Kidney epithelial cell (primary cell): ENCODE measurements around the gene PLB1. TPM values are rescaled to one million over a fixed set of nuclear protein-coding genes. Genes with fewer than 3 reads are reported as not detected.

Experiments used
- DNase-seq: peaks from one replicate; pipeline ENCODE4 v3.0.0-alpha.2; 2010; ENCODE audit warnings: low read depth
- H3K27me3 ChIP-seq: 2 replicates; pipeline ENCODE4 v1.6.0; 2011; ENCODE audit warnings: low read length; ENCODE audit not compliant: control insufficient read depth, insufficient read depth
- H3K36me3 ChIP-seq: 2 replicates; pipeline ENCODE4 v1.5.1; 2011; ENCODE audit warnings: low read length; ENCODE audit not compliant: control insufficient read depth, insufficient read depth
- H3K4me3 ChIP-seq: 2 replicates; pipeline ENCODE4 v1.5.1; 2011; ENCODE audit warnings: low read depth, mild to moderate bottlenecking, control low read depth, low read length
- total RNA-seq: library from RNA; depleted of rRNA; stranded (reverse); fragments of >200 nt; gene quantifications from 2 replicates; pipeline ENCODE4 v1.2.3, GENCODE V29; 2015
- TF ChIP-seq, protein P1 (sequence below): IDR thresholded peaks from 2 replicates; pipeline ENCODE4 v1.5.1; 2011; ENCODE audit warnings: mild to moderate bottlenecking, moderate library complexity, low read length, control low read depth, inconsistent platforms; ENCODE audit not compliant: insufficient read depth, poor library complexity, severe bottlenecking

The PLB1 gene
- total RNA-seq, 1 donor from 2014 or later = 0.25 TPM

DNA sequence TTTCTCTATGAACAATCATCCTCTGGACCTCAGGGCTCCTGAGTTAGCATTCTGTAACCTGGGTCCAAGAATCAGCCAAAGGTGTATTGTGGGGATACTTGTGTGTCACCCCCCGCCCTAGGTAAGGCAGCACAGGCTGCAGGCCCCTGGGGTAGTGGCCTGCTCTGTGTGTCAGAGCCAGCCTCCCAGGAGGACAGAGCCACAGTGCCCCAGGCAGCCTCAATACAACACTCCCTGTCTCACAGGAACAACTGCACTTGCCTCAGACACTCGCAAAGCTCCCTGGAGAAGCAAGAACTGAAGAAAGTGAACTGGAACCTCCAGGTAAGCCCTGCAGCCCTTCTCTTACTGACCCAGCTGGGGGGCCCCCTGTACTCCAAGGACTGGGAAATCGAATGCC is 134.5 kb downstream of the PLB1 start:
- no peak for DNase-seq
- Histone ChIP-seq H3K4me3 (no peak overlapping the region), H3K36me3 (no peaks in the 10 kb centered on the region), H3K27me3 (no peaks in the 10 kb centered on the region)
- TF ChIP-seq, protein P1, sequence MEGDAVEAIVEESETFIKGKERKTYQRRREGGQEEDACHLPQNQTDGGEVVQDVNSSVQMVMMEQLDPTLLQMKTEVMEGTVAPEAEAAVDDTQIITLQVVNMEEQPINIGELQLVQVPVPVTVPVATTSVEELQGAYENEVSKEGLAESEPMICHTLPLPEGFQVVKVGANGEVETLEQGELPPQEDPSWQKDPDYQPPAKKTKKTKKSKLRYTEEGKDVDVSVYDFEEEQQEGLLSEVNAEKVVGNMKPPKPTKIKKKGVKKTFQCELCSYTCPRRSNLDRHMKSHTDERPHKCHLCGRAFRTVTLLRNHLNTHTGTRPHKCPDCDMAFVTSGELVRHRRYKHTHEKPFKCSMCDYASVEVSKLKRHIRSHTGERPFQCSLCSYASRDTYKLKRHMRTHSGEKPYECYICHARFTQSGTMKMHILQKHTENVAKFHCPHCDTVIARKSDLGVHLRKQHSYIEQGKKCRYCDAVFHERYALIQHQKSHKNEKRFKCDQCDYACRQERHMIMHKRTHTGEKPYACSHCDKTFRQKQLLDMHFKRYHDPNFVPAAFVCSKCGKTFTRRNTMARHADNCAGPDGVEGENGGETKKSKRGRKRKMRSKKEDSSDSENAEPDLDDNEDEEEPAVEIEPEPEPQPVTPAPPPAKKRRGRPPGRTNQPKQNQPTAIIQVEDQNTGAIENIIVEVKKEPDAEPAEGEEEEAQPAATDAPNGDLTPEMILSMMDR = no peak

DNA sequence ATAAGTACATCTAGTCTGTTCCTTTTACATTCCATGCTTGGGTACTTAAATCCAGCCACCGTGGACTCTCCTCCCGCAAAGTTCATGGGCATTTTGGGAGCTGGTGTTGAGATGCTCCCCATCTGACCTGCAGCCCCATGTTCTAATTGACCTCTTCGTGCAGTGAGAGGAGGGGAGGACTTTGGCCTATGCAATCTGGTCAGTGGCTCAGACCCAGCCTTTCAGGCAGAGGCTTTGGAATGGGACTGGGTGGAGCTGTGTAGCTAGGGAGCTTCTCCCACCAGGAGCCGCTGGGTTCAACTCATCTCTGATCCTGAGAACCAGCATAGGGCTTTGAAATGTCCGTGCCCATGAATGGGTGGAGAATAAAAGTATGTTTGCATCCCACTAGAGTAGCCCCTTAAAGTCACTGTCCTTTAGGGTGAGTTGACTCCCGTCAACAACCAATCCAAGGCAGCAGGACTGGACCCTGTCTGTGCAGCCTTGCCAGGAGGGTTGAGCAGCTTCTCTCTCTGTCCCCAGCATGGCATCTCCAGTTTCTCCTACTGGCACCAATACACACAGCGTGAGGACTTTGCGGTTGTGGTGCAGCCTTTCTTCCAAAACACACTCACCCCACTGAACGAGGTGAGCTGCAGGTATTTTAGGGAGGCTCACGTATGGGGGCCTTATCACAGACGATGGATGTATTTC is 135.8 kb downstream of the PLB1 start:
- H3K36me3 ChIP-seq = no peaks in the 10 kb centered on the region
- TF ChIP-seq, protein P1 = no peak
- H3K27me3 ChIP-seq = no peaks in the 10 kb centered on the region
- DNase-seq = no peak
- no peak overlapping the region for H3K4me3 ChIP-seq

DNA sequence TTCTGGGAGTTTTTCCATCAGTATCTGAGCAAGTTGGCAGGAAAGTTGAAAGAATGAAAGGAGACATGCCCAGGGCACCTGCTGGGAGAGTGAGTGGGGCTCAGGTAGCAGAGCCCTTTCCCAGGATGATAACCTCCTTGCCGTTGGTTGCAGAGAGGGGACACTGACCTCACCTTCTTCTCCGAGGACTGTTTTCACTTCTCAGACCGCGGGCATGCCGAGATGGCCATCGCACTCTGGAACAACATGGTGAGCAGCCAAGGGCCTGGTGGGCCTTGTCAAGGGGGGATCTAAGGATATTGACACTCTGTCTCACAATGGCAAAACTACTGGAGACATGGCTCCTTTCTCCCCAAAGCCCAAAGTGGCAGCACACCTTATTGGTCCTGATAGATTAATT is 136.9 kb downstream of the PLB1 start:
- TF ChIP-seq, protein P1 = no peak
- no peak for DNase-seq
- H3K27me3 ChIP-seq = no peaks in the 10 kb centered on the region
- H3K36me3 ChIP-seq = no peaks in the 10 kb centered on the region
- no peak overlapping the region for H3K4me3 ChIP-seq

DNA sequence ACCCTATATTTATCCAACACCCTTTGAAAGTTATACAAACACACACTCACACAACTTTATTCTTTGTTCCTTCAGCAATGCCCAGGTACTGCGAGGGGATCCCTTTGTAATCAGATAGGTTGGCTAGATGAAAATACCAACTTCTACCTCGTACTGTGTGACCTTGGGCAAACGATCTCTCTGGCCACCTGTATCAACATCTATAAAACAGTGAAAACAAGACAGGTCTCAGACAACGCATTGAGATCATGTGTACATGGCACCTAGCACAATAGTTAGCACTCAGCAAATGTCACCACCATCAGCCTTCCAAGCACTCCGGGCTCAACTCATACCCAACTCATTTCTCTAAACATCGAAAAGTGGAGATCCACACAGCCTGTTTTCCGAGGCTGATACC is 137.3 kb downstream of the PLB1 start:
- Histone ChIP-seq H3K36me3 (no peaks in the 10 kb centered on the region), H3K27me3 (no peaks in the 10 kb centered on the region), H3K4me3 (no peak overlapping the region)
- TF ChIP-seq, protein P1 = no peak
- no peak for DNase-seq

DNA sequence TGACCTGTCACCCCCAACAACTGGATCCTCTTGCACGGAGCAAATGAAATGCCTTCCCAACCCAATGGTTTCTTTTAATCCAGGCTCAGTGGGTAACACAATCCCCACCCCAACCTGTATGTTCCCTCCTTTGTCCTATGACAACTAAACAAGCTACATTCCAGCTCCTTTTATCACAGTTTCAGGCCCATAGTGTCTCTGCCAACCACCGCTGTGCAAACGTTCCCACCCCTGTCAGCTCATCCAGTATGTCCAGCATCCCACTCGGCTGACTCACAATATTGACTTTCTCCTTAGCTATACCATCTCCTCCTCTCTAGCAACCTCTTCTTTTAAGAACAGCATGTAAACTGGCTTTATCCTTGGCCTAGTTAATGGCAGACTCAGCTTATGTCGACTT is 137.9 kb downstream of the PLB1 start:
- H3K36me3 ChIP-seq = no peaks in the 10 kb centered on the region
- H3K4me3 ChIP-seq = no peak overlapping the region
- DNase-seq = peak; percentile 72
- TF ChIP-seq, protein P1 = no peak
- H3K27me3 ChIP-seq = no peaks in the 10 kb centered on the region

GRCh38 chr2:28635191-28635611 is 139.3 kb downstream of the PLB1 start:
- TF ChIP-seq, protein P1 = no peak
- Histone ChIP-seq H3K27me3 (no peaks in the 10 kb centered on the region), H3K36me3 (no peaks in the 10 kb centered on the region), H3K4me3 (no peak overlapping the region)
- DNase-seq = no peak
